HUES64 (cell line): ENCODE measurements around the gene ATP6V0A1.
"Not testable (repeated sequence)": the region's sequence is repeated elsewhere in the genome, so short reads cannot be mapped to it uniquely, and the experiment has no call there.

Experiments used
- H3K27ac ChIP-seq: 2 replicates; pipeline ENCODE4 v1.7.0; 2013; ENCODE audit warnings: low read depth, low read length, inconsistent platforms
- H3K27me3 ChIP-seq: 2 replicates; pipeline ENCODE4 v1.6.1; 2013; ENCODE audit warnings: mild to moderate bottlenecking, low read length; ENCODE audit not compliant: insufficient read depth
- H3K36me3 ChIP-seq: 2 replicates; pipeline ENCODE4 v1.6.1; 2013; ENCODE audit warnings: mild to moderate bottlenecking, low read length; ENCODE audit not compliant: insufficient read depth
- H3K4me1 ChIP-seq: 2 replicates; pipeline ENCODE4 v1.6.1; 2013; ENCODE audit warnings: mild to moderate bottlenecking, low read length, moderate library complexity; ENCODE audit not compliant: insufficient read depth
- H3K4me3 ChIP-seq: 2 replicates; pipeline ENCODE4 v1.5.1; 2013; ENCODE audit warnings: mild to moderate bottlenecking, low read length, moderate library complexity
- H3K9ac ChIP-seq: 2 replicates; pipeline ENCODE4 v1.6.1; 2013; ENCODE audit warnings: mild to moderate bottlenecking, low read depth, low read length
- H3K9me3 ChIP-seq: 2 replicates; pipeline ENCODE4 v1.6.1; 2013; ENCODE audit warnings: low read depth, low read length; ENCODE audit not compliant: insufficient read depth
- WGBS: fragments of 150-250, 120-280 bp; methylation state at CpG from one replicate; pipeline ENCODE4 v1.1.7; 2013; ENCODE audit warnings: missing lambda C conversion rate; 5-methylcytosine and 5-hydroxymethylcytosine counted together

Gene ATP6V0A1

DNA sequence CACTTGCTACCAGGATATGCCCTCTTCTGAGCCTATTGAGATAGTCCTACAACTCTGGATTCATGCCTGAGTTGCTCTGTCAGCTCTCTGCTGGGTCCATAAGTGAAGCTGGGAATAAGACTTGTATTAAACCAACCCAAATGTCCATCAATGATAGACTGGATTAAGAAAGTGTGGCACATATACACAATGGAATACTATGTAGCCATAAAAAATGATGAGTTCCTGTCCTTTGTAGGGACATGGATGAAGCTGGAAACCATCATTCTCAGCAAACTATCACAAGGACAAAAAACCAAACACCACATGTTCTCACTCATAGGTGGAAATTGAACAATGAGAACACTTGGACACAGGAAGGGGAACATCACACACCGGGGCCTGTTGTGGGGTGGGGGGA is 19.1 kb downstream of the ATP6V0A1 start:
- peaks cover 90% of the 10 kb centered on the region for H3K36me3 ChIP-seq
- WGBS, result no CpG with 5 or more reads among the region's 1 CpG
- H3K4me1 ChIP-seq, H3K9ac ChIP-seq, H3K27me3 ChIP-seq, H3K9me3 ChIP-seq, H3K27ac ChIP-seq, H3K4me3 ChIP-seq: not testable (repeated sequence)

DNA sequence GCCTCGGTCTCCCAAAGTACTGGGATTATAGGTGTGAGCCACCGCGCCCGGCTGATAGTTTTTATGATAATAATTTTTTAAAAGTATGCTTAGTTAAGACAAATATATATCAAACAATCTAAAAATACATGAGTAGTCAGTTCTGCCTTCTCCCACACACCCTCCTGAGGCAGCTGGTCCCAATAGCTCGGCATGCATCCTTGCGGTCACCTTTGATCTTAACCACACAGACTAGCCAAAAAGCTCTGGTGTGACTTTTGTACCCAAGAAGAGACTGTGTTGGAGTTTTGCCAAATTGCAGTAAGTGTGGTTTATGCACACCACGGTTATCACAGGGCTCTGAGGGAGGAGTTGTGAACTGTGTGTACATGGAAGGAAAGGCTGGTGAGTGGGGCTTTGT is 25.6 kb downstream of the ATP6V0A1 start:
- no peaks in the 10 kb centered on the region for H3K9me3 ChIP-seq
- no peak overlapping the region for H3K4me3 ChIP-seq
- peaks cover 82% of the 10 kb centered on the region for H3K36me3 ChIP-seq
- no peak overlapping the region for H3K27ac ChIP-seq
- no peak overlapping the region for H3K9ac ChIP-seq
- no peaks in the 10 kb centered on the region for H3K27me3 ChIP-seq
- no peaks in the 10 kb centered on the region for H3K4me1 ChIP-seq
- WGBS, result 92% methylated on average over 4 of the region's 7 CpGs

DNA sequence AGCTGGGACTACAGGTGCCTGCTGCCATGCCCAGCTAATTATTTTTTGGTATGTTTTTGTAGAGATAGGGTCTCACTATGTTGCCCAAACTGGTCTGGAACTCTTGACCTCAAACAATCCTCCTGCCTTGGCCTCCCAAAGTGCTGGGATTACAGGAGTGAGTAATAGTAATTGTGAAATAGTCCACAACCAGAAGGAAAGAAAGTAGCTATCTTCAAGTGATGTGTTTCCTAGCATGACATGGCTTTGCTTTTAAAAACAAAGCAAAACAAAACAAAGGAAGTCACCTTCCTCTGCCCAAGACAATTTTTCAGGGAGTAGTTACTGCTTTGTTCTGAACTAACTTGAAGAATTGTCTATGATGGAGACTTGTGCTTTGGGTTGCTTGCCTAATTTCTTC is 27.0 kb downstream of the ATP6V0A1 start:
- Histone ChIP-seq H3K36me3 (peaks cover 82% of the 10 kb centered on the region), H3K9me3 (no peaks in the 10 kb centered on the region), H3K4me3 (no peak overlapping the region), H3K27ac (no peak overlapping the region), H3K27me3 (no peaks in the 10 kb centered on the region), H3K4me1 (no peaks in the 10 kb centered on the region), H3K9ac (no peak overlapping the region)

DNA sequence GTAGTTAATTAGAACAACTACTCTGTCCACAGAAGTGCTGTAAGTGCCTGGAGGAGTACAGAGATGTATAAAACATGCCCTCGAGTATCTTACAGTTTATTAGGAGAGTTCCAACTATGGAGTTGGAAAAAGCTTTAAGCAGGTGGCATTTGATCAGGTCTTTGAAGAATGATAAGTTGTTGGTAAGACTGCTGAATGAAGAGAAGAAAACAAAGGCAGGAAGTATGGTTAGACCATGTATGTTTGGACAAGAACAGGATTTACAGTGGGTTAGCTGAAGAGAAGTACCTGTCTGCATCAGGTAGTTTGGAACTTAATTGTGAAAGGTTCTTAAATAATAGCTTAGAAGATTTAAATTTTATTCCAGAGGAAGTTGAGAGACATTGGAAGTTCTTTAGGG is 29.4 kb downstream of the ATP6V0A1 start:
- Histone ChIP-seq H3K27ac (no peak overlapping the region), H3K36me3 (peaks cover 77% of the 10 kb centered on the region), H3K4me1 (no peaks in the 10 kb centered on the region), H3K27me3 (no peaks in the 10 kb centered on the region), H3K9ac (no peak overlapping the region), H3K4me3 (no peak overlapping the region), H3K9me3 (no peaks in the 10 kb centered on the region)
- WGBS, result 89% methylated on average over 1 of the region's 1 CpG

DNA sequence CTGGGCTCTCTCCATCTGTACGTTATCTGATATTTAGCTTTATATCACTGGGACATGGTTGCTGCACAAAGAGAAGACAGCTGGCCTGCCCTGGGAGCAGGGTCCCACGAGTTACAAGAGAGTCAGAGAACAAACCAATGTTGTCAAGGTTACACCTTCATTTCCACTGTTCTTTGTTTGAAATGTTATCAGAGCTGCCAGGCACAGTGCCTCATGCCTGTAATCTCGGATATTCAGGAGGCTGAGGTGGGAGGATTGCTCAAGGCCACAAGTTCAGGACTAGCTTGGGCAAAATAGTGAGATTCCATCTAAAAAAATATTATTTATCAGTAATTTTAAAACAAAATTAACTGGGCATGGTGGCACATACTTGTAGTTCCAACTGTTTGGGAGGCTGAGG is 34.6 kb downstream of the ATP6V0A1 start:
- Histone ChIP-seq H3K9me3 (no peaks in the 10 kb centered on the region), H3K4me1 (no peaks in the 10 kb centered on the region), H3K27me3 (no peaks in the 10 kb centered on the region), H3K4me3 (no peak overlapping the region), H3K36me3 (peaks cover 79% of the 10 kb centered on the region), H3K9ac (no peak overlapping the region), H3K27ac (no peak overlapping the region)
- WGBS, result 91% methylated on average over 3 of the region's 3 CpGs

DNA sequence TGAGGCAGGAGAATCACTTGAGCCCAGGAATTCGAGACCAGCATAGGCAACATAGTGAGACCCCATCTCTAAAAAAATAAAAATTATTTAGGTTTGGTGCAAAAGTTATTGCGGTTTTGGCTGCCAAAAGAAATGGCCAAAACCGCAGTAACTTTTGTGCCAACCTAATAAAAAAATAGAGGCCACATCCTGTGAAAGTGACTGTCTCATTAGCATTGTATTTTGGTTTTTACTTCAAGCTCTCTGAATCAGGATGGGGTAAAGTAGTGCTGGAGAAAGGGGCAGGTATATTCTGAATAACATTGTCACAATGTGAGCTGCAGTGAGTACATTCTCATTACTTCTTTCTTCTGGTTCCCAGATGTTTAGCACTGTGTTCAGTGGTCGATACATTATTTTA is 36.0 kb downstream of the ATP6V0A1 start:
- no peak overlapping the region for H3K27ac ChIP-seq
- no peaks in the 10 kb centered on the region for H3K9me3 ChIP-seq
- WGBS, result 80% methylated on average over 4 of the region's 4 CpGs
- peaks cover 81% of the 10 kb centered on the region for H3K36me3 ChIP-seq
- H3K4me3 ChIP-seq, result no peak overlapping the region
- no peak overlapping the region for H3K9ac ChIP-seq
- no peaks in the 10 kb centered on the region for H3K27me3 ChIP-seq
- H3K4me1 ChIP-seq, result no peaks in the 10 kb centered on the region

DNA sequence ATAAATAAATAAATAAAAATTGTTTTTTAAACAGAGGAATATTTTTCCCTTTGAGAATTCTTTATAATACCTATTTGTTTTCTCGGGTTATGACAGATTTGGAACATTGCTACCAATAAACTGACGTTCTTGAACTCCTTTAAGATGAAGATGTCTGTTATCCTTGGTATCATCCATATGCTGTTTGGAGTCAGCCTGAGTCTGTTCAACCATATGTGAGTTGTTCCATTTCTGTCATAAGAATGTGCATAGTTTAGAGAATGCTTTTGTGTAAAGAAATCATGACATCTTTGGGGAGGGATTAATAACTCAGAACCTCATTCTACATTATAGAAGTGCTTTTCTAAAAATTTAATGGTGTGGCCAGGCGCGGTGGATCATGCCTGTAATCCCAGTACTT is 40.1 kb downstream of the ATP6V0A1 start:
- 92% methylated on average over 4 of the region's 4 CpGs for WGBS
- H3K4me3 ChIP-seq, result no peak overlapping the region

DNA sequence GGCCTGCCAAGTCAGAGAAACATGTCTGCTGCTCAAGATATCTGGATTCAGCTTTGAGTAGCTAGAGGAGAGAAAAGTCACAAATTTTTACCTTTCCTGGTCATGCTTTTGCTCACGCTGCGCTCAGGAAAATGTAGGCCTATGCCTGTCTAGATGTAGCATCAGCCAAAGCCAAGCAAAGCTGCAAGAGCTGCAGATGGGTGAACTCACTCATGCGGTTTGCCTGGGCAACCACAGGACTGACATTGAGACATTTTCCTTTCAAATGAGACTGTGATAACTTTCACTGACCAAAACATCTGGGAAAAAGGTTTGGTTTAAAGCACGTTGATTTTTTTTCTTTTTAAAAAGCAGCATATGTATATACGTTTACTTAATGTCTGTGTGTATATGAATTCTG is 43.4 kb downstream of the ATP6V0A1 start:
- 98% methylated on average over 5 of the region's 5 CpGs for WGBS
- H3K9ac ChIP-seq, result no peak overlapping the region
- H3K9me3 ChIP-seq, result no peaks in the 10 kb centered on the region
- H3K27ac ChIP-seq, result no peak overlapping the region
- H3K27me3 ChIP-seq, result no peaks in the 10 kb centered on the region
- no peak overlapping the region for H3K4me3 ChIP-seq
- no peaks in the 10 kb centered on the region; the same call in 1 of the 2 replicates for H3K4me1 ChIP-seq
- peaks cover 70% of the 10 kb centered on the region for H3K36me3 ChIP-seq

More for the DNA sequence above, 40.1 kb downstream of the ATP6V0A1 start:
- no peak overlapping the region for H3K9ac ChIP-seq
- no peaks in the 10 kb centered on the region for H3K9me3 ChIP-seq
- H3K27me3 ChIP-seq, result no peaks in the 10 kb centered on the region
- H3K27ac ChIP-seq, result no peak overlapping the region
- H3K36me3 ChIP-seq, result peaks cover 88% of the 10 kb centered on the region
- no peaks in the 10 kb centered on the region for H3K4me1 ChIP-seq

DNA sequence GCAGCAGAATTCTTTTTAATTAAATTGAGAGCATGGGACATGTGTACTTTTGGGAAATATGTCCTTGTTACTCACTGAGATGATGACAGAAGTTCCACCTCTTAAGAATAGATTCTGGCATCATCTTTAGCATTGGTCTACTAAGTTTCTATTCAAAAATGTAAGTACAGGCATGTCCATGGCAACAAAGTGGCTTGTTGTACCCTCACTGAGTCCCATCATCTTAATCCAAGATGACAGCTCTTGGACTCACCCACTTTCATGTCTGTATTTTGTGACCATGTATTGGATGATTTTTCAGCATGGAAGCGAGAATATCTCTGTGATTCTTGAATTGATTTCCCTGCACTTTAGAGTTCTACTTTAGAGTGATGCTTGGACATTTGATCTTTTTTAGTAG is 44.2 kb downstream of the ATP6V0A1 start:
- Histone ChIP-seq H3K9ac (no peak overlapping the region), H3K9me3 (no peaks in the 10 kb centered on the region), H3K27me3 (no peaks in the 10 kb centered on the region), H3K4me1 (no peaks in the 10 kb centered on the region; the same call in 1 of the 2 replicates), H3K4me3 (no peak overlapping the region), H3K27ac (no peak overlapping the region), H3K36me3 (peaks cover 76% of the 10 kb centered on the region)
- 100% methylated on average over 1 of the region's 1 CpG for WGBS

DNA sequence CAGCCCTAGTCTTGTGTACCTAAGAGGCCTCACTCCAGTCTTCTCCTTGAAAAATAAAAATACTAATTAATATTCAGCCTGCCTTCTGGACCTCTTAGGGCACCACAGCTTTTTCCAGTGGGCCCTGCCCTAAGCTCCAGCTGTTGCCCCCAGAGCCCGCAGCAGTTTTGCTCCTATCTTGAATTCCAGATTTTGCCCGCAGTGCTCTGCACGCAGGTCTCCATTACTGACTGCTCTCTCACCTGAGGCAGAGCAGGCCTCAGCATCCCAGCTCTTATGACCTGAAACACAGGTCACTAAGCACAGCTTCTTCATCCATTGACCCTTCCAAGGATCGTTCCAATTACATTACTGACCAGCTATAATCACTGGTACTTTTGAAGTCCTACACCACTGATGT is 49.0 kb downstream of the ATP6V0A1 start:
- Histone ChIP-seq H3K4me3 (no peak overlapping the region), H3K9ac (no peak overlapping the region), H3K4me1 (no peaks in the 10 kb centered on the region; the same call in 1 of the 2 replicates), H3K27me3 (no peaks in the 10 kb centered on the region), H3K36me3 (peaks cover 49% of the 10 kb centered on the region), H3K27ac (no peak overlapping the region), H3K9me3 (no peaks in the 10 kb centered on the region)
- 97% methylated on average over 4 of the region's 4 CpGs for WGBS

DNA sequence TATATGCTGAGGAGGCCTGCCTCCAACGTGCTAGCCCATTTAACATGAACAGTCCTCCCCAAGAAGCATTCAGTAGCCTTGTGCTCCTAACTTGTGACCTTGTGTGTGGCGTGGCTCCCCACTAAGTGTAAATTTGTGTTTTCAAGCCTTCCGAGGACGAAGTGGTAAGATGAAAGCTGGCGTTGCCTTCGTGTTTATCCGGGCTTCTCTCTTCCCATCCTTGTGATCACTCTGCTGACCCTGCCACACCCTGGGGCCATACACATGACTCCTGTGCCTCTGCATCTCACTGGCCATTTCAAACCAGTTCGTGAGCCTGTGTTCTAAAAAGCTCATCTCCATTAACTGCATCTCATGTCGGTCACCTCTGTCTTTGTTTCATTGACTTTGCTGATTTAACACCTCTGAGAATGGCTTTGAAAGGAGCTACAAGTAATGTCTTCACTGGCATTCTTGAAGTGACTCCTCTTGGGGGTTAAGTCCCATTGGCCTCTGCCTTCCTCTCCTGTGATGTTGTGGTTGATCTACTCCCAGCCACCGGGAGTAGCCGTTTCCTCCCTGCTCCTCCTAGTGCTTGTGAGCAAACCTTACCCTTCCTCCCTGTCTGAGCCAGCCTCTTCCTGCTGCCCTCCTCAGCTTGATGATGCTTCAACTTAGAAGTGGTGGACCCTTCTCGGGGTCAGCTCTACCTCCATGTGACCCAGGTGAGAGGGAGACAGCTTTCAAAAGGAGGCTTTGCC is 49.9 kb downstream of the ATP6V0A1 start:
- Histone ChIP-seq H3K27me3 (no peaks in the 10 kb centered on the region), H3K27ac (no peak overlapping the region), H3K9ac (no peak overlapping the region), H3K4me1 (no peaks in the 10 kb centered on the region; the same call in 1 of the 2 replicates), H3K9me3 (no peaks in the 10 kb centered on the region), H3K36me3 (peaks cover 42% of the 10 kb centered on the region), H3K4me3 (no peak overlapping the region)
- WGBS, result 85% methylated on average over 12 of the region's 12 CpGs

DNA sequence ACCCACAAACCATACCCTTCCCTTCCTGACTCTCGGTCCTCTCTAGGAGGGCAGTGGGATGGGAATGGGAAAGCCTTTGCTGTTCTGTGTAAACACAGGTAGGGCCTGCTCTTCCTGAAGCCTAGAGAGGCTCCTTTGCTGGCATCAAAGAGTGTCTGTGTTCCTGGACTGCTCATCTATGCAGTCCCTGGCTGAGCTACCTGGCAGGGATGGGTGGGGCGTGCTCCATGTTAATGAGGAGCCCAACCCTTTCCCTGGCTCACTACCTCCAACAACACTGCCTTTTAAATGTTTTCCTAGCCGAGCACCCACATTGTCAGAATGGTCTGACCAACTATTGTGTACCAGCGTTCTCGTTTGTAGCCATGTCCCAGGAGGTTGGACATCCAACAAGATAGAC is 50.7 kb downstream of the ATP6V0A1 start:
- Histone ChIP-seq H3K4me1 (no peaks in the 10 kb centered on the region; the same call in 1 of the 2 replicates), H3K4me3 (no peak overlapping the region), H3K9me3 (no peaks in the 10 kb centered on the region), H3K36me3 (peaks cover 42% of the 10 kb centered on the region), H3K27me3 (no peaks in the 10 kb centered on the region), H3K27ac (no peak overlapping the region), H3K9ac (no peak overlapping the region)
- 95% methylated on average over 5 of the region's 5 CpGs for WGBS
